Right renal pelvis (tissue), 4 donors: ENCODE data around the gene OTUD7B. TPM values are rescaled to one million over a fixed set of nuclear protein-coding genes. Genes with fewer than 3 reads are reported as not detected.

Source experiments
- DNase-seq, 4 donors: peaks; one replicate each; pipeline ENCODE4 v3.0.0-alpha.2; 2013; ENCODE audit warnings: low read depth in 4 of 4, low spot score in 3 of 4, missing footprints in 1 of 4
- polyA plus RNA-seq, 4 donors: library from polyadenylated mRNA; unstranded; fragments of 120-200 nt; gene quantifications; one replicate each; pipeline ENCODE4 v1.2.1, GENCODE V29; 2013; ENCODE audit not compliant: insufficient read length in 4 of 4

Gene OTUD7B
- polyA plus RNA-seq, 4 donors: 18.9 to 22.0 (median 19.5) TPM

DNA sequence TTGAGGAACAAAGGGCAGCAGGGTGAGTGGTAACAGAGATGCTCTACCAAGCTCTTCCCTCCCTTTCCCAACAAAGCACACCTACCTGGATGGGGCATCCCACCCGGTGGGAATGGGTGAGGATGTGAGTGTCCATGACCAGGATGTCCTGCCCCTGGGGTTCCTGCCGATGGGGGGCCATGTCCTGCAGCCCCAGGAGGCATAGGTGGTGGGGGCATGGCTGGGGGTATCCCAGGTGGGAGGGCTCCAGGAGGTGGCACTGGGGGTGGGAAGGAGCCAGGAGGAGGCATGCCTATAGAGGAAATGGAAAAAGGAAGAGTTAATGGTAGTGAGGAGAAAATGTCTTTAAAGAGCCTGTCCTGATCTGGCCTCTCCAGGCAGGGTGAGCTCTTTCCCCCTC lies 84.8 kb downstream of the OTUD7B start:
- DNase-seq: no peak

DNA sequence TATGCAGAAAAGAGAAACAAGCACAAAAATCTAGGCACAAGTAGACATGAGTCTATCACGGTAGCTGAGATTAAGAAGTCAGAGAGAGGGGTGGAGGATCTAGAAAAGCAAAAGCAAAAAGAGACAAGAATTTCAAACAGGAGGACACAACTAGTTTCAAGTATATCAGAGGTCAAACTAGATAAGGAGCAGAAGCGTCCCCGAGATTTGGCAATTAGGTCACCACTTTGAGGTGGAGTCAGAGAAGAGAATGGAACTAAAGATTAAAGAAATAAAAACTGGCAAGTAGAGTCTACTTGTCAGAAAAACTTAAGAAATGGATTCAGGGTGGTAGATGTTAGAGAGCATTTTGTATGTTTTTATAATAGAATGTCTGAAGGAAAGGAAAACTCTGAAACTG lies 85.2 kb downstream of the OTUD7B start:
- no peak for DNase-seq

DNA sequence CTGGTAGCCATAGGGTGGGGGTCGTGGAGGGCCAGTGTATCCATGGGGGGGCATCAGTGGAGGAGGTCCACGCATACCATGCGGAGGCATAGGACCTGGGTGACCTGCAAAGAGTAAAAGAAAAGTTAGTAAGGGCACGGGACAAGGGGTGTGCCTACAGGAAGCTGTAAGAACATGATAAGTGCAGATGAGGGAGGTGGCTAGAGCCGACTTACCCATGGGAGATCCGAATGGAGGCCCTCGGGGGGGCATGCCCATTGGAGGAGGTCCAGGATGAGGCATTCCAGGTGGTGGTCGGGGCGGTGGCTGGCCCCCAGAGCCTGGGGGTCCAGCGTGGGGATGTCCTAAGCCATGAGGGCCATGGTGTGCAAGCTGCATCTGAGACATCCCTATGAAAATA lies 86.9 kb downstream of the OTUD7B start:
- DNase-seq: no peak

DNA sequence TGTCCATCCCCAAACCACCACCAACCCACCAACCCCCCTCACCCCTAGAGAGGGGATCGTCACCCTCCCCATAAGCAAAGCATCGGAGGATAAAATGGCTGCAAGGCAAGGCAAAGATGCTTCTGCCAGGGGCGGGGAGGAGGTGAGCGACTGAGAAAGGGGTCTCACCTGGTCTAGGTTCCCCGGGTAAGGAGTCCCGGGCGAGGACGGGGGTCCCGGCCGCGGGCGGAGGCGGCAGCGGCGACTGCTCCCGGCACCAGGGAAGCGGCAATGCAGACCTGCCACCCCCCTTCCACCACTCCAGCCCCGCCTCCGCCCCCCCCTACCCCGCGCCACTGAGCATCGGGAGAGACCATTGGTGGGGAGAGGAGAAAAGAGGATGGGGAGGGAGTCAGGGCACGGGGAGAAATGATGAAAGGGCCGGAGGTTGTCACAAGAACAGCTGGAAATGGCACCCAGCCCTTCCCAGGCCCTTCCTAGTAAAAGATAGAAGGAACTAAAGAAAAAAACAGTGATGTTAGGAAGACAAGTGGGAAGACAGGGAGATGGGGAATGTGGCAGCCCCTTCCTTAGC lies 92.9 kb downstream of the OTUD7B start, which contains the start of gene SV2A:
Gene SV2A (minus strand): TSS at position 274 of the 574 bp plus-strand sequence. CDS start 4,004 bp downstream, outside the sequence.
- no peak for DNase-seq

DNA sequence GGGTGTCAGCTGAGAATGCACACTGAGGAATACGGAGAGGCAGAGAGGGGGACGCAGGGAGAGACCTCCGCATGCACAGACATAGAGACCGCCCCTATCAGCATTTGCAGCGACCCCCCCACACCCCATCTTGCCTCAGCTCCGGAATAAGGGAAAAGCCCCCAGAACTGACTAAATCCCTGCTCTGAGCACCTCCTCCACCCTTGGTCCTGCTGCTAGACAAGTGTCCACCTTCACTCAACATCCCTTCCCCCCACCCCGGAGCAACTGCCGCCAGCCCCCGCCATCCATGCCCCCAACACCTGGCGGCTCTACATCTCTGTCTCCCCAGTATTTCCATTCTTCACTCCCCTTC lies 93.7 kb downstream of the OTUD7B start:
- no peak for DNase-seq

DNA sequence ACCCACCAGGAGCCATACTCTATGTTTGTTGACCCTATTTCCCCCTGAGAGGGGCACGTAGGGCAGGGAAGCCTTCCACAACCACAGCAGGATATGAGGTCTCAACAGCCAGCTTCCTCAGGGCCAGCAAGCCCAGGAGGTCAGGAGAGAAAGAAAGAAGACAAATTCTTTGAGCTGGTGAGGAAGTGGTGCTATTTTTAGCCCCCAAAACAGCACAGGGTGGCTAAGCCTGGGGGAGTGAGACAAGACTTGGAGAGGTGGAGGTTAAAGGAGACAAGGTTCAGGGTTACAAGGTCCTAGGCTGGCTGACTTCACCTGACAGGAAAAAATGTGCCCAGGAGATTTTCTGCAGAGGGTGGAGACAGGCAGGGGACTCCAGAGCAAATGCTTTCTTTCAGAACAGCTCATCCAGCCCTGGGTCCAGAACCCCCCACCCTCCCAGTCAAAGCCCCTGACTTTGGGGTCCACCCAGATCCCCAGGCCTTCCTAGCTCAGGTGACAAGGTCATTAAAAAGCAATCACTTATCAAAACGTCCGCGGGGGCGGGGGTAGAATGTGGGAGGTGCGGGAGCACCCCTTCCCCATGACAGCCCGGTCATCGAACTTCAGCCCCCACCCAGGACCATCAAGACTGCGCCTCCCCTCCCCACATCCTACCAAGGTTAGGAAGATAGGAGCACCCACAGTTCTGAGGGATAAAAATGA lies 94.2 kb downstream of the OTUD7B start:
- DNase-seq: no peak

DNA sequence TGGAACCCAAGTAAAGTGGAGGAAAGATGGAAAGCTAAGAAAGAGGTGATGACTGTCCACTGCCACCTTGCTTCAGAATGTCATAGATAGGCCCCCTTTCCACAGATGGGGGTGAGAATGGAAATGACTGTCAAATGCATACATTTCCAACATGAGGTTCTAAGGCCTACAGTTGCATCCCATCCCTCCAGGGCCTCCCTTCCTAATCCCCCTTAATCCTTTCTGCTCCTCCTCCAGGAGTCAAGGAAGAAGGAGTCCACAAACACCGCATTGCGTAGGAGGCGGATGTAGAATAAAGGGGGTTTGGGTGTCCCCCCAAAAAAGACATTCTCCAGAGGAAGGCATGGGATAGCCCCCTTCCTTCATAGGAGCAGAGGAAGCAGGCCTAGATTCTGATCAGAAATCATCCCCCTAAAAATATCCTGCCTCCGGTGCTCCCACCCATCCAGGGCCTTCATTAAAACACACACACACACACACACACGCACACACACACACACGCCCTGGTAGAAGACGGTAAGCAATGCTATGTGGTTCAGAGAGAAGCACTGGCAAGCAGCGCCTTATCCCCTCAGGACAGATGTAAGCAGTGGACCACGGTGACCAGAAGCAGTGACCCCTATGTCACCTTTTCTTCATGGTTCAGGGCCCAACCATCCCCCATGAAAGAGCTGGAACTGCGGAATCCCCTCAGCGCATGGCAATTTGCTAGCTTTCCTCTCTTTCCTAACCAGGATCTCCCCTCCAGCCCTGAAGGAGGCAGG lies 94.9 kb downstream of the OTUD7B start:
- no peak for DNase-seq

DNA sequence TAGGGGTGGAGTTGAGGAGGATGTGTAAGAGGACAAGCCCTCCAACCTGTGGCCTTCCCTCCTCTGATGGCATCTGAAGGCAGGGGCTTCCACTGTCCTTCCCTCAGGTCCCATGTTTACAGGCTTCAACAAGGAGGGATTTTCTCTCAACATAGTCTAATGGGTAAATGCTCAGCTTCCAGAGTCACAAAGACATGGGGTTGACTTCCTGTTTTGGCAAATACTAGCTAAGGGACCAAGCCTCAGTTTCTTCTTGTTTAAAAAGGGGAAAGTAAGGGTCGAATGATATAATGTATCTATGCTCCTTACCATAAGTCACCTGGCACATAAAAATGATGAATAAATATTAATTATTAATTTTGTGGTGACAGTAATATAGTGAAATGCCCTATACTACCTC lies 96.0 kb downstream of the OTUD7B start:
- no peak for DNase-seq

DNA sequence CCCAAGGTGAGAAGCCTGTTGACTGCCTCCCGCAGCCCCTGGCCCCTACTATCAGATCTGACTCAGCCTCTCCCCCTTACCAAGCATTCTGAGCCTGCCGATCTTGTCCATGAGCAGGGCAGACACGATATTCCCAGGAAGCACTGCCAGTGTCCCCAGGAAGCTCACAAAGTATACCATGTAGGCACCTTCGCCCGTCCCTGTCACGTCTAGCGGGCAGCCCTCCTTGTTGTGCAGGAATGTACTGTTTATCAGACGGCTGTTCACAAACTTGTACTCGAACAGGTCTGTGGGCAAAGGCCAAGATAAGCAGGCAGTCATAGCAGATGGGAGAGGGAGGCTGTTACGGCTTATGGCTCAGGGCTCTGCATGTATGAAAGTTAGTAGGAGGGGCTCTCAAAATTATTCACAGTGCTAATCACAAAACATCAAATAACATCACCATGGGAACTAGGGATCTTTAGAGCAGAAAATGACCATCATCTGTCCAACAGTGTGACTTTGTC lies 103.9 kb downstream of the OTUD7B start:
- DNase-seq: no peak

DNA sequence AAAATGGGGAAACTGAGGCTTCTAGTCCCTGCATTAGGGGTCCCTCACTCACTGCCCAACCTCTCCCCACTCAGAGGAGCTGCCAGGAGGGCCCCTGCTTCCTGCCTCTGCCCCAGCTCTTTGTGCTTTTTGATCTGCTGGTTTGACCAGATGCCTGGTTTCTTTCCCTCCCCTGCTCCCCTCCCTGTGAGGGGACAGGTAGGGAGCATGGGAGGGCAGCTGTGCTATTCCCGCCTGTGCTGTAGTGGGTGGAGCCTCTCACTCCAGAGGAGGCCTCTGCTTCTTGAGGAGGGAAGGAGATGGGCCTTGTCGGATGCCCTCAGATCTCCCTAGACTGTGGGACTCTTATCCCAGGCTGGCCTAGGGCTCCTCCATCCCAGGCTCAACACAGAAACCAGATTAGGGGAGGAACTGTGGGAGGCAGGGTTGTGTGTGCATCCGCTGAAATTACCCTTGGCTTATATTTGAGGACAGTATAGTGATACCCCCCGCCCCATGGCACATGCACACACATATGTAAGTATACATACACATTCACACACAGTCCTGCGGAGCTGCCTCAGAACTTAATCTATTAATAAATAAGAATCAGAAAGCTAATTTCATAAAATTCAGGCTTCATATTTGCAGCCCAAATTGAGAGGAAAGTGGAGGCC lies 106.6 kb downstream of the OTUD7B start:
- no peak for DNase-seq

DNA sequence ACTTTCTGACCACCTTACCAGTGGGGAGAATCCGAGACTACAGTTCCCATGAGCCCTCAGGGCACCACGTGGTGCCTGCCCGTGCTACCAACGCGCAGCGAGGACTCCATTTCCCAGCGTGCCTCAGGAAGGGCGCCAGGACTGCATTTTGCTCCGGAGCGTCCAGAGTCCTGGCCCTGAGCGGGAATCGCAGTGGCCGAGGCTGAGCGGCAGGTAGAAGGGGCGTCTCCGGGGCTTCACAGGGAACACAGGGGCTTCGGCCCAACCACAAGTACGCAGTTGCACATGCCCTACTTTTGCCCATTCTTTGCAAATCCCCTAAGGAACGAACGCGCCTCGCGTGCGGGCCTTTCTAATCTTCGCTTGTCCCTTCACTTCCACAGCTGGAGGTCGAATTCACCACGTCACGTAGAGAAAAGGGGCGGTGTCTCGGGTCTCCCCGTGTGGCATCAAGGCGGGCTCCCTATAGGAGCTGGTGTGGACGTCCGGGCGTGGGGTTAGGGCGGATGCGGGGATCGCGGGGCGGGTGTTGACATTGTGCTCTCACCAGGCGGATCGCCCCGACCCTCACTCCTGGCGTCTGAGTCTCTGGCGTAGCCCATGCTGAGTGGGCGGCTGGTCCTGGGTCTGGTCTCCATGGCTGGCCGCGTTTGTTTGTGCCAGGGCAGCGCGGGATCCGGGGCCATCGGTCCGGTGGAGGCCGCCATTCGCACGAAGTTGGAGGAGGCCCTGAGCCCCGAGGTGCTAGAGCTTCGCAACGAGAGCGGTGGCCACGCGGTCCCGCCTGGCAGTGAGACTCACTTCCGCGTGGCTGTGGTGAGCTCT lies 110.9 kb downstream of the OTUD7B start, which contains the start of gene BOLA1:
Gene BOLA1 (plus strand): TSS at position 109 of the 825 bp plus-strand sequence. CDS start 492 bp downstream, at position 601.
- peak; percentile 87 to 91 (median 90) for DNase-seq

DNA sequence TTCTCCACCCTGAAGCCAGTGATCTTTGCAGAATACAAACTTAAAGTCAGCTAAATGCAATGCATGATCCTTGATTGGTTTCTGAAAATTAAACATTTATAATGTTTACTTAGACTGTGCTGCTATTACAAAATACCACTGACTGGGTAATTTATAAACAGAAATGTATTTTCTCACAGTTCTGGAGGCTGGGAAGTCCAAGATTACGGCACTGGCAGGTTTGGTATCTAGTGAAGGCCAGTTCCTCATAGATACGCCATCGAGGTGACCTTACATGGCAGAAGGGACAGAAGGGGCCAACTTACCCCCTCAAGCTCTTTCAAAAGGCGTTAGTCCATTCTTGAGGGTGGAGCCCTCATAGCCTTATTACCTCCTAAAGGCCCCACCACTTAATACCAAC lies 114.0 kb downstream of the OTUD7B start:
- DNase-seq: no peak

DNA sequence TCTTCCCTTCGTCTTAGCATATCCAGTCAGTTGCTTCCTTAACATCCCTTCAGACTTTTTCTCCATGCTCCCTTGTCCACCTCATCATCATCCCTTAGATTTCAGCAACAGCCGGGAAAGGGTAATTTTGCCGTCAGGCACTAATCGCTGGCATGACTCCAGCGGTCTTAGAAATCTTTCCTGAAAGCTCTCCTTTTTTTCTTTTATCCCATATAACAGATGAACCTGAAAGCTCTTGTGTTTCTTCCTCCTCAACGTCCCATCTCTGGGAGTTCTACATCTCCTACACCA lies 121.6 kb downstream of the OTUD7B start:
- DNase-seq: peak in 2 of 4 donors; percentile 36 to 38

DNA sequence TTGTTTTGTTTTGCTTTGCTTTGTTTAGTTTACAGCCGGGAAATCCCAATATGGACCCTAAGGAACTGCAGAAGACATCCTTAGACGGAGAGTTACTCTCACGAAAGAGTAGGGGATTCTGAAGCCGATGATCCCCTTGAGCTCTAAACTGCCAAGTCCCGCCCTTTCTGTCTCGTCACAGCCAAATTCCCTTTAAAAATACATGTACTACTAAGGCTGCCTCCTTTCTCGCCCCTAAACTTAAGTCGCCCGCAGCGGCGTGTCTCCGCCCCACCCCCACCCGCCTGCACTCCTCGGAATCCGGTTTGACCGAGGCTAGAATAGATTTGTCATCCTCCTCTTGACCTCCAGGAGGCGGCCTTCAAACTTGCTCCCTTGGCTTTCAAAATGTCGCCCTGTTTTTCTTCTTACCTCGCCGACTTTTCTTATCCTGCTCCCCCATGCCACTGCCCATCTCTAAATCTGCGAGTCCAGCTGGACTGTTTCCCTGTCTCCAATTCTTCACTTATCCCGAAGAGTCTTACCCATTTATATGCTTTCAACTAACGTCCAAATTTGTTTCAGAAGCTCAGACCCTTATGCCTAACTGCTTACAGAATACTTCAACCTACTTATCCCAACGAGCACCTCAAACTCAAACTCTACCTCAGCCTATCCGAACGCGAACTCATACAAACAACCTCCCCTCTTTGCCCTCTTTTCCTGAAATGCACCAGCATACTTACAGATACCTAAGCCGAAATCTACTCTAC lies 122.1 kb downstream of the OTUD7B start:
- peak; percentile 80 to 90 (median 86) for DNase-seq

Other genes with a start within 250 kb of the OTUD7B start
- gene FCGR1A, start 228.0 kb downstream of the OTUD7B start, polyA plus RNA-seq: 1 to 10 TPM; 1.0 to 3.1 (median 2.2) TPM
- gene BOLA1, start 111.2 kb downstream of the OTUD7B start, polyA plus RNA-seq: 10 to 100 TPM; 19.7 to 28.1 (median 21.7) TPM
- 1 to 10 TPM; 6.7 to 8.8 (median 8.1) TPM for gene SV2A, start 92.9 kb downstream of the OTUD7B start, polyA plus RNA-seq
- 10 to 100 TPM; 79.1 to 96.8 (median 88.4) TPM for gene SF3B4, start 82.9 kb downstream of the OTUD7B start, polyA plus RNA-seq
- gene MTMR11, start 73.8 kb downstream of the OTUD7B start, polyA plus RNA-seq: 10 to 100 TPM; 28.8 to 31.9 (median 30.7) TPM
- 10 to 100 TPM; 65.1 to 80.6 (median 77.3) TPM for gene VPS45, start 57.0 kb upstream of the OTUD7B start, polyA plus RNA-seq
- gene PLEKHO1, start 139.2 kb upstream of the OTUD7B start, polyA plus RNA-seq: 10 to 100 TPM; 44.5 to 60.5 (median 54.1) TPM
- gene ANP32E, start 225.4 kb upstream of the OTUD7B start, polyA plus RNA-seq: 100 to 1,000 TPM; 101 to 132 (median 121) TPM
- 1 to 10 TPM; 6.2 to 8.1 (median 7.4) TPM for gene CA14, start 247.0 kb upstream of the OTUD7B start, polyA plus RNA-seq